ENCODE results near the gene FAM72A. TPM values are rescaled to one million over a fixed set of nuclear protein-coding genes. Genes with fewer than 3 reads are reported as not detected.
"Not testable (repeated sequence)": the region's sequence is repeated elsewhere in the genome, so short reads cannot be mapped to it uniquely, and the experiment has no call there.

Gene FAM72A
- total and polyA plus RNA-seq, 12 donors, result 0.38 to 2.9 (median 1.4) TPM; not detected in 3

- H3K27me3 ChIP-seq; H3K27ac ChIP-seq; intact Hi-C loops (cut with DNase I); H3K36me3 ChIP-seq; H3K4me3 ChIP-seq; DNase-seq; H3K9me3 ChIP-seq; H3K4me1 ChIP-seq; ATAC-seq: not testable (repeated sequence)
These were observed 23.0 kb downstream of the FAM72A start for GRCh38 chr1:206179666-206180065.

- DNase-seq; ATAC-seq; H3K4me1 ChIP-seq; intact Hi-C loops (cut with DNase I); H3K27me3 ChIP-seq; H3K36me3 ChIP-seq; H3K4me3 ChIP-seq; H3K27ac ChIP-seq; H3K9me3 ChIP-seq: not testable (repeated sequence)
- 74 to 76% methylated on average over 9 of the region's 9 CpGs for WGBS, 2 donors
These were observed 24.3 kb downstream of the FAM72A start for GRCh38 chr1:206178061-206178989.

DNA sequence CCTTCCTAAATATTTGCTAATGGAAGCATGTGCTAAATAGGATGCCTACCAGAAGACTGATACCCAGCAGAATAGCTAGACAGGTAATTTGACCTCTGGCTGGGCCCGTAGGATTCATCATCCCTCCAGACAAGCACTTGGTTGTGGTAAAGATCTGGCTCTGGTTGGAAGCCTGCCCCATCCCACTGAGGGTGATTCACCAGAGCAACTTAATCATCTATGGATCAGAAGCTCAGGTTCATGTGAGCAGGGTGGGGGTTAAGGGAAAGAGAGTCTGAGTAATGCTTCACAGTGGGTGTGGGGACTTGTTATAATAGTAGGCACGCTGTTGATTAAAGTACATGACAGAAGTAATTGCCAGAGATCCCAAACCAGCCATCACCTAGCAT, 26.5 kb downstream of the FAM72A start:
- H3K36me3 ChIP-seq; intact Hi-C loops (cut with DNase I); H3K4me3 ChIP-seq; DNase-seq; H3K4me1 ChIP-seq; H3K9me3 ChIP-seq; H3K27me3 ChIP-seq; H3K27ac ChIP-seq: not testable (repeated sequence)
- 92 to 100% methylated on average over 1 of the region's 2 CpGs for WGBS, 2 donors
- ATAC-seq, result peak in 1 of 8 donors; percentile 34

GRCh38 chr1:206175459-206176113, 27.1 kb downstream of the FAM72A start:
- DNase-seq; H3K4me1 ChIP-seq; H3K27ac ChIP-seq; H3K27me3 ChIP-seq; H3K9me3 ChIP-seq; intact Hi-C loops (cut with DNase I); H3K36me3 ChIP-seq; H3K4me3 ChIP-seq: not testable (repeated sequence)
- WGBS, 2 donors, result 45 to 71% methylated on average over 1 of the region's 4 CpGs
- TF ChIP-seq CTCF (IDR thresholded peaks at IDR 0.05), result peak in 2 of 9 donors; percentile 21 to 23
- ATAC-seq, result peak in 2 of 8 donors; percentile 32 to 48

GRCh38 chr1:206174182-206174868, 28.3 kb downstream of the FAM72A start:
- H3K27me3 ChIP-seq; H3K9me3 ChIP-seq; intact Hi-C loops (cut with DNase I); H3K36me3 ChIP-seq; H3K4me3 ChIP-seq; H3K4me1 ChIP-seq; H3K27ac ChIP-seq: not testable (repeated sequence)
- ATAC-seq, result peak; percentile 59 to 86 (median 72)
- DNase-seq, result peak in 1 of 2 donors; percentile 14
- 48 to 71% methylated on average over 7 of the region's 7 CpGs for WGBS, 2 donors
- peak in 6 of 9 donors; percentile 32 to 57 (median 48) for TF ChIP-seq CTCF (IDR thresholded peaks at IDR 0.05)

DNA sequence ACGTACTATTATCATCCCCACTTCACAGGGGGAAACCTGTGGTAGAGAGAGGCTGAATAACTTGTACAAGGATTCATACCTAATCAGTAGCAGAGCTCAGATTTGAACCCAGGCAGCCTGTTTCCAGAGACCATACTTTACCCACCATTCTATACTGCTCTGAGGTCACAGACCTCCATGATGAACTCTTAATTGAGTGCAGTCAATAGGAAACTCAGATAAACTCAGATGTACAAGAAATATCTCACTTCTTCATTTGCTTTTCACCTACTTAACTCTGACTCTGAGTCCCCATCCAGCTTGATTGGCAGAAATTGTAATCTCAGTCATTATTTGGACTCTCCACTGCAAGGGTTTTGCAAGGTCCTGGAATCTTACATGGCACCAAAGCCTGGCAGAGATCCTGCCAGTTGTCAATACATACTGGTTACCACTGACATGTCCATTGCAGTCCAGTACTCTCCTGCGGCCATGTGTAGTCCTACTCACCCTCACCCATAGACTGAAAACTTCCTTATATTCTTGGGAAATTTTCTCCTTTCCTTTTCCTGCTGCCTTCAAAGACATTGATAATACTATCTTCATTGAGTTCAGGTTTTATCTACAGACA, 29.4 kb downstream of the FAM72A start:
- H3K9me3 ChIP-seq; H3K36me3 ChIP-seq; H3K27ac ChIP-seq; H3K27me3 ChIP-seq; intact Hi-C loops (cut with DNase I); H3K4me3 ChIP-seq; DNase-seq; H3K4me1 ChIP-seq: not testable (repeated sequence)
- WGBS, 2 donors, result 87 to 92% methylated on average over 1 of the region's 2 CpGs
- ATAC-seq, result peak in 2 of 8 donors; percentile 60 to 88

GRCh38 chr1:206169794-206170193, 32.8 kb downstream of the FAM72A start:
- H3K27me3 ChIP-seq; intact Hi-C loops (cut with DNase I); DNase-seq; H3K4me1 ChIP-seq; H3K27ac ChIP-seq; H3K9me3 ChIP-seq; H3K4me3 ChIP-seq; H3K36me3 ChIP-seq: not testable (repeated sequence)
- WGBS, 2 donors, result 53 to 66% methylated on average over 1 of the region's 3 CpGs
- ATAC-seq, result peak in 1 of 8 donors; percentile 42
